Subcutaneous abdominal adipose tissue (tissue), 5 donors: ENCODE measurements around the gene FAM131B.

Source experiments
- H3K27ac ChIP-seq: one replicate; pipeline ENCODE4 v1.7.0; 2013; ENCODE audit warnings: low read depth, mild to moderate bottlenecking, inconsistent platforms, low read length, moderate library complexity
- H3K27me3 ChIP-seq, 5 donors: one replicate each; pipeline ENCODE4 v1.7.0; 2013; ENCODE audit warnings: low read length in 5 of 5, inconsistent platforms in 1 of 5; ENCODE audit not compliant: control insufficient read depth in 5 of 5, insufficient read depth in 4 of 5
- H3K36me3 ChIP-seq, 5 donors: one replicate each; pipeline ENCODE4 v1.7.0; 2013; ENCODE audit warnings: low read length in 5 of 5; ENCODE audit not compliant: control insufficient read depth in 5 of 5, insufficient read depth in 5 of 5
- H3K4me1 ChIP-seq, 5 donors: one replicate each; pipeline ENCODE4 v1.7.0; 2013; ENCODE audit warnings: low read length in 5 of 5, mild to moderate bottlenecking in 3 of 5, moderate library complexity in 1 of 5; ENCODE audit not compliant: control insufficient read depth in 5 of 5, insufficient read depth in 5 of 5
- H3K4me3 ChIP-seq, 5 donors: one replicate each; pipeline ENCODE4 v1.7.0; 2013; ENCODE audit warnings: low read length in 5 of 5, low read depth in 1 of 5
- H3K9ac ChIP-seq, 5 donors: one replicate each; pipeline ENCODE4 v1.7.0; 2013; ENCODE audit warnings: low read length in 5 of 5, mild to moderate bottlenecking in 4 of 5, moderate library complexity in 3 of 5
- H3K9me3 ChIP-seq, 5 donors: one replicate each; pipeline ENCODE4 v1.7.0; 2013; ENCODE audit warnings: low read length in 5 of 5; ENCODE audit not compliant: control insufficient read depth in 5 of 5
- donor health status: healthy.
- donor health status: healthy.
- donor health status: healthy.
- donor health status: healthy.
- donor health status: healthy.

The FAM131B gene

GRCh38 chr7:143359771-143360353, 2.7 kb downstream of the FAM131B start:
- Histone ChIP-seq H3K9me3 (no peaks in the 10 kb centered on the region), H3K4me1 (peaks cover 0 to 12% (median 9%) of the 10 kb centered on the region in 5 donors), H3K27ac (no peak overlapping the region), H3K4me3 (no peak overlapping the region), H3K27me3 (peaks cover 15 to 43% (median 22%) of the 10 kb centered on the region in 5 donors), H3K9ac (no peak overlapping the region), H3K36me3 (no peaks in the 10 kb centered on the region)

DNA sequence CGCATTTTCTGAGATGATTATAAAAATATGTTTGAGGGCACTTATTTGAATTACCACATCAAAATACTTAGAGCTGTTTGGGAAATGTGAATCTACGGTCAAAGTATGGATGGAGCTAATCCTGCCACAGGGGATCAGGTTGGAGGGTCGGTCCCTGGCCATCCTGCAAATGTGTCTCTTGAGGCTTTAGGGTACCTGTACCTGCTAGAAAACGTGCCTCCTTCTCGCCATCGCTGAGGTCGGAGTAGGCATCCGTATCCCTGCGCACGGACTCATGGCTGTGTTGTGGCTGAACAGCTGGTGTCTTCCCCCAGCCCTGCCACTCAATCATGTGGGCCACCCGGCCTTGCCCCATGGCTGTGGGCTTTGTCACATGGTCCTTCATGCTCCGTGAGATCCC, 3.9 kb downstream of the FAM131B start:
- Histone ChIP-seq H3K27ac (no peak overlapping the region), H3K9ac (no peak overlapping the region), H3K4me3 (no peak overlapping the region), H3K36me3 (no peaks in the 10 kb centered on the region), H3K9me3 (no peaks in the 10 kb centered on the region), H3K27me3 (peaks cover 15 to 50% (median 18%) of the 10 kb centered on the region in 5 donors), H3K4me1 (peaks cover 0 to 12% (median 9%) of the 10 kb centered on the region in 5 donors)

DNA sequence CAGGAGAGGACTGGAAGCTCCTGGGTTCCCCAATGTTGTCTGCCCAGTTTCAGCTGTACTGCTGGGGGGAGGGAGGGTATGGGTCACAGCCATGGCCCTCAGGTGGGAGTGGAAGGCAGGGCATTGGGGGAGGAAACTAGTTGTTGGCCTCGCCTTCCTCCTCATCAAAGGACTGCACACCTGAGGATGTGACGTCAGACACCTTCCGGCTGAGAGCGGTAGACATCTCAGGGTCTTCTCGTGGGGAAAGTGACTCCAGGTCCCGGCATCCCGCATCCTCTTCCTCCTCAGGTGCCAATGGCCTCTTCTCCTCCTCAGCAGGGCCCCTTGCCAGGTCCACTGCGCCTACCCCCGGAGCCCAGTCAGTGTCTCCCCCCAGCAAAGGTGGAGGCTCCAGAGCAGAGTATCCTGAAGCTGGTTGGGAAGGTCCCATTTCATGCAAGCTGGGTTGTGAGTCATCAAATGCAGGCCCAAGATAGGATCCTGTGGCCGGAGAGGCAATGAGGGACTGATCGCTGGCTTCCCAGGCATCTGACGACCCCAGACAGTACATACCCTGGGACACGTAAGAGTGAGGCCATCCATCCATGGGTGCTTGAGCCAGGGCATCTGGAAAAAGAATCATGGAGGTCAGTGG, 6.0 kb downstream of the FAM131B start:
- Histone ChIP-seq H3K9me3 (no peaks in the 10 kb centered on the region), H3K36me3 (no peaks in the 10 kb centered on the region), H3K9ac (no peak overlapping the region), H3K27me3 (peaks cover 5 to 44% (median 9%) of the 10 kb centered on the region in 5 donors), H3K4me1 (no peaks in the 10 kb centered on the region), H3K4me3 (no peak overlapping the region), H3K27ac (no peak overlapping the region)

GRCh38 chr7:143355450-143356385, 6.8 kb downstream of the FAM131B start:
- no peak overlapping the region for H3K4me3 ChIP-seq
- H3K4me1 ChIP-seq = no peaks in the 10 kb centered on the region
- H3K36me3 ChIP-seq = no peaks in the 10 kb centered on the region
- H3K27ac ChIP-seq = no peak overlapping the region
- peaks cover 2 to 41% (median 3%) of the 10 kb centered on the region in 5 donors for H3K27me3 ChIP-seq
- no peaks in the 10 kb centered on the region for H3K9me3 ChIP-seq
- H3K9ac ChIP-seq = no peak overlapping the region

DNA sequence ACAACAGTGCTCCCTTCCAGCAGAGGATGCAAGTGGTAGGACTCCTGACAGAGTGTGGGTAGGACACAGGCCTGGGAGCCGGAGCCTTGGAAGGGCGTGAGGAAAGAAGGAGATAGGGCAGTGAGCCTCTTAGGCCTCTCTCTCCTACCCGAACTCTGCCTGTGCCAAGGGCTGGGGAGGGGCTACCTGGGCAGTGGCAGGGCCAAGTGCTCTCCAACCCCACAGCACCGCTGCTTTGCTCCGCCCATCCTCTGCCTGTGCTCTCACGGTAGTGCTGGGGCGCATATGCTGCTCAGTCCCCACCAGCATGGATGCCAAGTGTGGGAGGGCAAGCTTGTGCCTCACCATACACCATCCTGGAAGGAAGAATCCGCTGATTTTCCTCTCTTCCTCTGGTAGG, 7.5 kb downstream of the FAM131B start:
- Histone ChIP-seq H3K4me3 (no peak overlapping the region), H3K9me3 (no peaks in the 10 kb centered on the region), H3K27ac (no peak overlapping the region), H3K9ac (no peak overlapping the region), H3K27me3 (peaks cover 0 to 35% (median 3%) of the 10 kb centered on the region in 5 donors), H3K36me3 (no peaks in the 10 kb centered on the region), H3K4me1 (no peaks in the 10 kb centered on the region)

GRCh38 chr7:143354376-143354775, 8.1 kb downstream of the FAM131B start:
- Histone ChIP-seq H3K27ac (no peak overlapping the region), H3K9me3 (no peaks in the 10 kb centered on the region), H3K27me3 (peaks cover 0 to 30% (median 3%) of the 10 kb centered on the region in 5 donors), H3K4me3 (no peak overlapping the region), H3K36me3 (no peaks in the 10 kb centered on the region), H3K4me1 (no peaks in the 10 kb centered on the region), H3K9ac (no peak overlapping the region)

DNA sequence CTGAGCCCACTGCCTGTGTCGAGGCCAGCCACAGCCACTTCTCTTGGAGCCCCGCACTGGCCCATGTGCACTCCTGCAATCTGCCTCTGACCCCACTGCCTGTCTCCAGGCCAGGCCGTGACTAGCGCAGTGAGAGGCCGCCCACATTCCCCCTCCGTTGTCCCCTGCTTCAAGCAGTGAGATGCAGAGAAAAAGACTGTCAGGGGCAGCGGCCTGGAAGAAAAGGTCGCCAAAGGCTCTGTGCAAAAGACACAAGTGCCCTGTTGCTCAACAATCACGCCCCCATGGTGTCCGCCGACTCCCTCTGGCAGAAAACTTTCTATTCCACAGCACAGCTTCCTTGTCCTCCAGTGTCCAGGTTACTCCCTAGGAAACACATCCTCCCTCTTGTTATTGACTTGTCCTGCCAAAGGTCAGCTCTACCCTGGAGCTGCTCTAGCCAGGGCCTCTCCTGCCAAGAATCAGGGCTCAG, 9.9 kb downstream of the FAM131B start:
- Histone ChIP-seq H3K4me1 (no peaks in the 10 kb centered on the region), H3K9me3 (no peaks in the 10 kb centered on the region), H3K9ac (no peak overlapping the region), H3K27me3 (peaks cover 0 to 22% (median 3%) of the 10 kb centered on the region in 5 donors), H3K36me3 (no peaks in the 10 kb centered on the region), H3K4me3 (no peak overlapping the region), H3K27ac (no peak overlapping the region)

DNA sequence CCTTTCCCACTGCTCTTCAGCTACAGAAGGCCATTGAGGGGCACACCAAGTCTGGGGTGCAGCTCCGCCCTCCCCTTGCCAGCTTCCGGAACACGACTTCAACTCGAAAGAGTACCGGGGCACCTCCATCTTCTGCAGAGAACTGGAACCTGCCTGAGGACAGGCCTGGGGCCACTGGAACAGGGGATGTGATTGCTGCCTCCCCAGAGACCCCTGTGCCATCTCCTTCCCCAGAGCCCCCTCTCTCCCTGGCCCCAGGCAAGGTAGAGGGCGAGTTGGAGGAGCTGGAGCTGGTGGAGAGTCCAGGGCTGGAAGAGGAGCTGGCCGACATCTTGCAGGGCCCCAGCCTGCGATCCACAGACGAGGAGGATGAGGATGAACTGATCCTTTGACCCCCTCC, 10.9 kb downstream of the FAM131B start:
- Histone ChIP-seq H3K4me3 (no peak overlapping the region), H3K4me1 (no peaks in the 10 kb centered on the region), H3K36me3 (no peaks in the 10 kb centered on the region), H3K9me3 (no peaks in the 10 kb centered on the region), H3K27me3 (peaks cover 1 to 22% (median 3%) of the 10 kb centered on the region in 5 donors), H3K9ac (no peak overlapping the region), H3K27ac (no peak overlapping the region)

DNA sequence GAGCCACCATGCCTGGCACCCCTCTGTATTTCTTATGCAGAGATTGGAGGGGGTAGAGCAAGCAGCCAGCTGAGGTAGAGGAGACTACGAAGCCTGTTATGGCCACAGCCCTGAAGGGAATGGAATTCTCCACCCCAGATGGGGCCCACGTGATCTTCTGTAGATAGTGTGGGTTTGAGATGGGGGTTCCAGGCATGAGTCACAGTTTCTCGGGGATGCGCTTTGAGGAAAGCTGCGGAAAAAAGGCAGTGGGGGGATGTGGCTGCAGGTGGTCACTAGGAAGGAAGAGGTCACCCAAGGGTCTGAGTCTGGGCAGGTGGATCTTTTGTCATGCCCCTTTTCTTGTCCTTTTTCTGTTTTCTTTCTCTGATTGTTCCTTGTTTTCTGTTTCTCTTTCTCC, 11.5 kb downstream of the FAM131B start:
- H3K36me3 ChIP-seq = no peaks in the 10 kb centered on the region
- no peak overlapping the region for H3K27ac ChIP-seq
- no peaks in the 10 kb centered on the region for H3K4me1 ChIP-seq
- no peak overlapping the region for H3K4me3 ChIP-seq
- no peaks in the 10 kb centered on the region for H3K9me3 ChIP-seq
- no peak overlapping the region for H3K9ac ChIP-seq
- H3K27me3 ChIP-seq = peaks cover 2 to 19% (median 4%) of the 10 kb centered on the region in 5 donors

DNA sequence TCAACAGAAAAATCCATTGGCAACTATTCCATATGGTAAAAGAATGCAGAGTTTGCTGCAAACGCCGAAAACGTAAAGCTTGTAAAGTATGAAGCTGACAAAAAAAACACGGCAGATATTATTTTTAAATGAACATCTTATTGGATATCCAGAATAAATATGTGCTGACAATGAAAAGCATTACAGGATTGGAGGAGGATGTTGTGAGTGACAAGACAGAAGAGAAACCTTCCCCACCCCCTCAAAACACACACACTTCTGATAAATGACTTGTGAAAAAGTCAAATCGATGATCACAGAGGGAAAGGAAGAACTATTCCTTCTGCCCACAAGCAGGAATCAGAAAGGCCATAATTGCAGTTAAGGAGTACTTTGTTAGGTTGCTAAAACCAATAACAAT, 14.6 kb downstream of the FAM131B start:
- Histone ChIP-seq H3K9ac (no peak overlapping the region), H3K4me1 (peaks cover 0 to 7% (median 5%) of the 10 kb centered on the region in 5 donors), H3K9me3 (no peaks in the 10 kb centered on the region), H3K27me3 (peaks cover 0 to 9% (median 8%) of the 10 kb centered on the region in 5 donors), H3K27ac (no peak overlapping the region), H3K36me3 (no peaks in the 10 kb centered on the region), H3K4me3 (no peak overlapping the region)
